ENCODE results near the gene PRKAG2.
"Not testable (repeated sequence)": the region's sequence is repeated elsewhere in the genome, so short reads cannot be mapped to it uniquely, and the experiment has no call there.

The PRKAG2 gene

DNA sequence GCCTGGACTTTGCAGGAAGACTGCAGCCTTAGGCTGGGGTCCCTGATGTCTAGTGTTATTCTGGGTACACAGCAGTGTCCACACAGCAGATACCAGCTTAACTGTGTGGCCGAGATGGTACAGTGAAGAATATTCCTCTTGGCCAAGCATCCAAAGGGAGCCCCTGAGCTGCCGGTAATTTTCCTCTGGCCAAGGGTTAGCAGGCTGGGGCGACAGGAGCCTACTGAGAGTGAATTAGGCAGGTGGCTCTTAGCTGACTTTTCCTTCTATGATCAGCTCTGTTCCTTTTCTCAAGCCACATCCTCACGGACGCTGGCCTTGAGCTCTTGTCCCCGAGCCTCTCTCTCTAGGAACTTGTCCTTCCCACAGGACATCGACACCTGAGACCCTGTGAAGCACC is 29.8 kb downstream of the PRKAG2 start:
- TF ChIP-seq, protein P1, sequence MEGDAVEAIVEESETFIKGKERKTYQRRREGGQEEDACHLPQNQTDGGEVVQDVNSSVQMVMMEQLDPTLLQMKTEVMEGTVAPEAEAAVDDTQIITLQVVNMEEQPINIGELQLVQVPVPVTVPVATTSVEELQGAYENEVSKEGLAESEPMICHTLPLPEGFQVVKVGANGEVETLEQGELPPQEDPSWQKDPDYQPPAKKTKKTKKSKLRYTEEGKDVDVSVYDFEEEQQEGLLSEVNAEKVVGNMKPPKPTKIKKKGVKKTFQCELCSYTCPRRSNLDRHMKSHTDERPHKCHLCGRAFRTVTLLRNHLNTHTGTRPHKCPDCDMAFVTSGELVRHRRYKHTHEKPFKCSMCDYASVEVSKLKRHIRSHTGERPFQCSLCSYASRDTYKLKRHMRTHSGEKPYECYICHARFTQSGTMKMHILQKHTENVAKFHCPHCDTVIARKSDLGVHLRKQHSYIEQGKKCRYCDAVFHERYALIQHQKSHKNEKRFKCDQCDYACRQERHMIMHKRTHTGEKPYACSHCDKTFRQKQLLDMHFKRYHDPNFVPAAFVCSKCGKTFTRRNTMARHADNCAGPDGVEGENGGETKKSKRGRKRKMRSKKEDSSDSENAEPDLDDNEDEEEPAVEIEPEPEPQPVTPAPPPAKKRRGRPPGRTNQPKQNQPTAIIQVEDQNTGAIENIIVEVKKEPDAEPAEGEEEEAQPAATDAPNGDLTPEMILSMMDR (IDR thresholded peaks at IDR 0.05; ENCODE audit: low read depth, low read length), result no peak
- DNase-seq (ENCODE audit: low read depth in 2 of 2), result no peak
- H3K4me3 ChIP-seq (replicated peaks in 1 of 2; ENCODE audit: low read depth in 2 of 2, low read length in 2 of 2), result no peak overlapping the region

DNA sequence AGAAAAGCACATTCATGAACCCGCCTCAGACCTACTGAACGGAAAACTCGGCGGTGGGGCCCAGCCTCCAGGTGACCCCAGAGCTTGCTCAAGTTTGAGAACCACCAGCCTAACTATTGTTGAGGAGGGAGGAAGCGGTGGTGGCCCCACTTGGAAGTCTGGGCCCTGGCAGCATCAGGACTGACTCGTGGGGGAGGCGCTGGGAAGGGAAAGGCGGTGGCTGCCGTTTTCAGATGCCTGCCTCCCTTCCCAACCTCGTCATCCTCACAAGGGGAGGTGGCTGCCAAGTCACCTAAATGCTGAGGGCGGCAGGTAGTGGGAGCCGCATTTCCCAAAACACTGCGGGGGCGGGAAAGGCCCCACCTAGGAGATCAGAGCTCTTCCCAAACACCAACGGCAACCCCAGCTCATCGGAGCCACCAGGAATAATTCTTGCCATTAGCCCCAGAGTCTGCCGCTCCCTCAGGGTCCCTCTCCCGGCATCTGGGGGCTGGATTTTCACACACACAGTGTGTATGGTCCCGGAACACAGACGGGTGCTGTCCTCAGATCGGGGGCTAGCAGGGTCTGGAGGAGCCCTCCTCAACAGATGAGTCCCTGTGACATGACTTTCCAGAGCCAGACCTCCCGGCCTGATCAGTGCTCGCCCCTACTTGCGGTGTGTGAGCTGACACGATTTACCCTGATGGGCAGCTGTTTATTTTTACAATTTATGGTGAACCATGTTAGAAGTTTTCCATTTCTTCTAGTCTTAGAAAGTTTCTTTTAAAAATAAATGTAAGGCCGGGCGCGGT is 31.3 kb downstream of the PRKAG2 start:
- TF ChIP-seq, protein P1 (IDR thresholded peaks at IDR 0.05; ENCODE audit: low read depth, low read length), result no peak
- H3K4me3 ChIP-seq (replicated peaks in 1 of 2; ENCODE audit: low read depth in 2 of 2, low read length in 2 of 2), result no peak overlapping the region
- DNase-seq (ENCODE audit: low read depth in 2 of 2), result no peak

DNA sequence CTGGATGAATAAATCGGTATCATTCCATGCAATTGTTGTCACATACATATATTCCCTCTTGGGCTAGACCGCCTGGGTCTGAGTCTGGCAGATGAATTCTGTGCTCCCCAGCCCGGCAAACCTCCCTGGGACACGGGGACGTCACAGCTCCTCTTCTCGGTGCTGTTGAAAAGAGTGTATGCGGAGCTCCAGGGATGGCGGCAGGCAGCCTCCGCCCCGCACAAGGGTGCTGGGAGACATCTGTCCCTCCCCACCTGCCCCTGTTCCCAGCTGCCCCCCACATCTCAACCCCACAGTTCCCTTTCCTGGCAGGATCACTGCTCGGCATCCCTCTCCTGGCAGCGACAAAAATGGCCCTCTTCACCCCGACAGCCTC is 32.1 kb downstream of the PRKAG2 start:
- no peak for DNase-seq (ENCODE audit: low read depth in 2 of 2)
- H3K4me3 ChIP-seq (replicated peaks in 1 of 2; ENCODE audit: low read depth in 2 of 2, low read length in 2 of 2), result no peak overlapping the region
- TF ChIP-seq, protein P1 (IDR thresholded peaks at IDR 0.05; ENCODE audit: low read depth, low read length), result no peak

DNA sequence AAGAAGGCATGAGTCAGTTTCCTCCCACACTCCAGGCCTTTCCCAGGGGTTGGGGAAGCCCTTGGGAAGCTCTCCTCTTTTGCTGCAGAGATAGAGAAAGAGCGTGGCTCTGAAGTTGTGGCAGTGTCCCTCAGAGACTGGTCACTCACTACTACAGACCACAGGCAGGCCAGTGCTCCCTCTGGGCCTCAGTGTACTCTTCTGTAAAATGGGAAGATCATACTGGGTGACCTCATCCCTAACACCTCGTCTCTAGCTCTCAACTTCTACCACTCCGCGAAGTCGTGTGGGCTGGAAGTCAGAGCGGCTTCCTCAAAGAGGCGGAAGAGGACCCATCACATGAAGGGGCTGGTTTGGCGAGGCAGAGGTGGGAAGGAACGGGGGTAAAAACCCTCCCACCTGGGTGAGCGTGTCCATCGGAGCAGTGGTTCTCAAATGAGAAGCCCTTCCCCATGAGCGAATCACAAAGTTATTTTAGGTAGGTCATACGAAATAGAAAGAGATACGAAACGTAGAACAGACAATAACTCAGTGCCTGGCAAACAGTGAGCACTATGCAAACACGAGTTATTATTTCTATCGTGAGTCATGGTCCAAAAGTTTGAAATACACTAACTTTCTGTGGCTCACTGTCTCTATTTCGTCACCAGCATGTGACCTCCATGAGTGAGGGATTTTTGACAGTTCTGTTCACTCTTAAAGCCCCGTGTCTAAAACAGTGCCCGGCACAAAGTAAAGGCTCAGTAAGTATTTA is 32.7 kb downstream of the PRKAG2 start:
- no peak overlapping the region for H3K4me3 ChIP-seq (replicated peaks in 1 of 2; ENCODE audit: low read depth in 2 of 2, low read length in 2 of 2)
- TF ChIP-seq, protein P1 (IDR thresholded peaks at IDR 0.05; ENCODE audit: low read depth, low read length), result no peak
- DNase-seq (ENCODE audit: low read depth in 2 of 2), result peak; percentile 43 to 87

DNA sequence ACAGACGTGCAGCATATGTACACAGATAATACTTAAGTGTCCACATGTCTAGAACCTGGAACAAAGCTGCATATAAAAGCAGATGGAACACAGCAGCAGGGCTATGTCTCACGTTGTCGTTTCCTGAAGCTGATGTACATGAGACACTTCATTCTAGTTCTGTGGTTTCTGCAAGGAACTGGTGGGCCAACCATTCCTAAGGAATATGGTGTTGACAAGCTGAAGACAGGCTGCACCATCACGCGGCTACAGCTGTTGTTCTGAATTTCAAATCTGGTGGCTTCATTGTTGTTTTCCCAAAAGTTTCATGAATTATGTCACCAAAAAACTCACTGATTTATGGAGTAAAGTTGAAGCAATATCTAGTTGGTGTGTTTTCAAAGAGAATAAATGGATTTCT is 33.7 kb downstream of the PRKAG2 start:
- TF ChIP-seq, protein P1 (IDR thresholded peaks at IDR 0.05; ENCODE audit: low read depth, low read length), result no peak
- peak; percentile 17 to 26 for DNase-seq (ENCODE audit: low read depth in 2 of 2)
- H3K4me3 ChIP-seq (replicated peaks in 1 of 2; ENCODE audit: low read depth in 2 of 2, low read length in 2 of 2), result no peak overlapping the region

DNA sequence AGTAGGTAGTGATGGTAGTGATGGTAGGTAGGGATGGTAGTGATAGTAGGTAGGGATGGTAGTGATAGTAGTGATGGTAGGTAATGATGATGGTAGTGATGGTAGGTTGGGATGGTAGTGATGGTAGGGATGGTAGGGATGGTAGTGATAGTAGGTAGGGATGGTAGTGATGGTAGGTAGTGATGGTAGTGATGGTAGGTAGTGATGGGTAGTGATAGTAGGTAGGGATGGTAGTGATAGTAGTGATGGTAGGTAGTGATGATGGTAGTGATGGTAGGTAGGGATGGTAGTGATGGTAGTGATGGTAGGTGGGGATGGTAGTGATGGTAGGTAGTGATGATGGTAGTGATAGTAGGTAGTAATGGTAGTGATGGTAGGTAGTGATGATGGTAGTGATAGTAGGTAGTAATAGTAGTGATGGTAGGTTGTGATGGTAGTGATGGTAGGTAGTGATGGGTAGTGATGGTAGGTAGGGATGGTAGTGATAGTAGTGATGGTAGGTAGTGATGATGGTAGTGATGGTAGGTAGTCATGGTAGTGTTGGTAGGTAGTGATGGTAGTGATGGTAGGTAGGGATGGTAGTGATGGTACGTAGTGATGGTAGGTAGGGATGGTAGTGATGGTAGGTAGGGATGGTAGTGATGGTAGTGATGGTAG is 35.4 kb downstream of the PRKAG2 start:
- H3K4me3 ChIP-seq (replicated peaks in 1 of 2; ENCODE audit: low read depth in 2 of 2, low read length in 2 of 2); DNase-seq (ENCODE audit: low read depth in 2 of 2): not testable (repeated sequence)
